ENCODE measurements around the gene CCDC88B.

The CCDC88B gene

GRCh38 chr11:64351136-64351631 is 11.2 kb downstream of the CCDC88B start:
- Histone ChIP-seq H3K4me3 (ENCODE audit: low read depth, low read length) (no peak overlapping the region), H3K27ac (no peak overlapping the region), H3K9me3 (ENCODE audit: control insufficient read depth, low read length) (no peaks in the 10 kb centered on the region), H3K4me1 (no peaks in the 10 kb centered on the region), H3K4me2 (ENCODE audit: low read length) (no peak overlapping the region), H3K9ac (no peak overlapping the region), H2AFZ (no peak overlapping the region), H3K79me2 (no peaks in the 10 kb centered on the region), H3K36me3 (ENCODE audit: control insufficient read depth, insufficient read depth, low read length) (no peaks in the 10 kb centered on the region), H3K27me3 (ENCODE audit: control insufficient read depth, insufficient read depth, low read length) (no peaks in the 10 kb centered on the region)
- TF ChIP-seq CTCF (IDR thresholded peaks at IDR 0.05) = no peak

- Histone ChIP-seq H3K4me2 (ENCODE audit: low read length) (no peak overlapping the region), H2AFZ (no peak overlapping the region), H3K9ac (no peak overlapping the region), H3K9me3 (ENCODE audit: control insufficient read depth, low read length) (no peaks in the 10 kb centered on the region), H3K79me2 (no peaks in the 10 kb centered on the region), H3K27ac (no peak overlapping the region), H3K27me3 (ENCODE audit: control insufficient read depth, insufficient read depth, low read length) (no peaks in the 10 kb centered on the region), H3K4me3 (ENCODE audit: low read depth, low read length) (no peak overlapping the region), H3K36me3 (ENCODE audit: control insufficient read depth, insufficient read depth, low read length) (no peaks in the 10 kb centered on the region), H3K4me1 (no peaks in the 10 kb centered on the region)
- no peak for TF ChIP-seq CTCF (IDR thresholded peaks at IDR 0.05)
Observed at GRCh38 chr11:64352099-64352994, 12.3 kb downstream of the CCDC88B start.

- H3K4me2 ChIP-seq (ENCODE audit: low read length) = no peak overlapping the region
- peaks cover under 1% of the 10 kb centered on the region for H3K4me1 ChIP-seq
- H3K36me3 ChIP-seq (ENCODE audit: control insufficient read depth, insufficient read depth, low read length) = no peaks in the 10 kb centered on the region
- no peak overlapping the region for H3K27ac ChIP-seq
- H3K79me2 ChIP-seq = no peaks in the 10 kb centered on the region
- no peak overlapping the region for H2AFZ ChIP-seq
- no peaks in the 10 kb centered on the region for H3K9me3 ChIP-seq (ENCODE audit: control insufficient read depth, low read length)
- no peak for TF ChIP-seq CTCF (IDR thresholded peaks at IDR 0.05)
- no peak overlapping the region for H3K4me3 ChIP-seq (ENCODE audit: low read depth, low read length)
- H3K27me3 ChIP-seq (ENCODE audit: control insufficient read depth, insufficient read depth, low read length) = no peaks in the 10 kb centered on the region
- H3K9ac ChIP-seq = no peak overlapping the region
Observed at GRCh38 chr11:64352995-64353714, 13.2 kb downstream of the CCDC88B start.

GRCh38 chr11:64353715-64354506 is 13.9 kb downstream of the CCDC88B start:
- TF ChIP-seq CTCF (IDR thresholded peaks at IDR 0.05) = no peak
- H3K27me3 ChIP-seq (ENCODE audit: control insufficient read depth, insufficient read depth, low read length) = no peaks in the 10 kb centered on the region
- H3K9ac ChIP-seq = no peak overlapping the region
- no peak overlapping the region for H3K4me3 ChIP-seq (ENCODE audit: low read depth, low read length)
- H3K79me2 ChIP-seq = no peaks in the 10 kb centered on the region
- no peaks in the 10 kb centered on the region for H3K36me3 ChIP-seq (ENCODE audit: control insufficient read depth, insufficient read depth, low read length)
- H3K9me3 ChIP-seq (ENCODE audit: control insufficient read depth, low read length) = no peaks in the 10 kb centered on the region
- H3K27ac ChIP-seq = no peak overlapping the region
- peaks cover 4% of the 10 kb centered on the region for H3K4me1 ChIP-seq
- no peak overlapping the region for H2AFZ ChIP-seq
- no peak overlapping the region for H3K4me2 ChIP-seq (ENCODE audit: low read length)

Data from parathyroid adenoma (tissue), 2 donors.